ENCODE results near the gene CACNB4. TPM values are rescaled to one million over a fixed set of nuclear protein-coding genes. Genes with fewer than 3 reads are reported as not detected.
"Not testable (repeated sequence)": the region's sequence is repeated elsewhere in the genome, so short reads cannot be mapped to it uniquely, and the experiment has no call there.

Gene CACNB4
- total RNA-seq, 1 experiment from 2014 or later = 1.00 TPM

DNA sequence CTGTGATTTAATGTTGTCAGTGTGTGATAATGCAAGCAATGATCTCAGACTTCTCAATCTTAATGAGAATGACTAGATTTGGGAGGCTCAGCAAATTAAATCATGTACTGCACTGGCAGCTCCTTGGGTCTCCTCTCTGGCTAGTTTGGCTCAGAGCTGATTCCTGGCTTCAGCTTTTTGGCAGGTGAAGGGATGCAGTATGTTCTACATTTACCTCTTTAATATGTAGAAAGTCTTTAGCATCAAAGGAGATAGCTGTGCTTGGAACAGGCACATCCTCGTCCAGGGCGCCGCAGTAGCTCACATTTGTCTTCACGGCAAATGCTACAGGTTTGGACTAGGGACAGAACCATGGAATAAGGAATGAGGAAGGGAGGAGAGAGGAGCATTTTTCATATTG is 218.3 kb downstream of the CACNB4 start:
- Histone ChIP-seq H3K36me3 (ENCODE audit: control insufficient read depth, insufficient read depth, low read length) (no peaks in the 10 kb centered on the region), H3K4me3 (ENCODE audit: low read depth, low read length) (no peak overlapping the region), H3K9me3 (no peaks in the 10 kb centered on the region), H3K4me1 (peaks cover 9% of the 10 kb centered on the region; the same call in 1 of the 2 replicates), H3K27me3 (replicated peaks; ENCODE audit: control insufficient read depth, insufficient read depth, low read length) (no peaks in the 10 kb centered on the region)
- Mint-ChIP-seq H3K27ac (ENCODE audit: unreplicated experiment) (no peak overlapping the region), H3K36me3 (ENCODE audit: insufficient read depth, unreplicated experiment) (no peaks in the 10 kb centered on the region), H3K4me1 (ENCODE audit: low read depth, unreplicated experiment) (peaks cover 8% of the 10 kb centered on the region), H3K9me3 (ENCODE audit: unreplicated experiment) (no peaks in the 10 kb centered on the region), H3K4me3 (ENCODE audit: unreplicated experiment) (no peak overlapping the region), H3K27me3 (ENCODE audit: insufficient read depth, unreplicated experiment) (no peaks in the 10 kb centered on the region)
- ChIA-PET CTCF (interaction anchor here (0.7 kb wide), 1 partner anchor 66 kb away, joined by 4 read pairs; no protein-coding TSS in a partner anchor), POLR2A (interaction anchor here (0.6 kb wide), 1 partner anchor 99 kb away, joined by 6 read pairs; no protein-coding TSS in a partner anchor)
- DNase-seq = no peak
- intact Hi-C loops (cut with micrococcal nuclease; ENCODE audit: unreplicated experiment) = no loop called here
- BruUV-seq (replicated peaks) = no TSS peak
- TF ChIP-seq, protein P1, sequence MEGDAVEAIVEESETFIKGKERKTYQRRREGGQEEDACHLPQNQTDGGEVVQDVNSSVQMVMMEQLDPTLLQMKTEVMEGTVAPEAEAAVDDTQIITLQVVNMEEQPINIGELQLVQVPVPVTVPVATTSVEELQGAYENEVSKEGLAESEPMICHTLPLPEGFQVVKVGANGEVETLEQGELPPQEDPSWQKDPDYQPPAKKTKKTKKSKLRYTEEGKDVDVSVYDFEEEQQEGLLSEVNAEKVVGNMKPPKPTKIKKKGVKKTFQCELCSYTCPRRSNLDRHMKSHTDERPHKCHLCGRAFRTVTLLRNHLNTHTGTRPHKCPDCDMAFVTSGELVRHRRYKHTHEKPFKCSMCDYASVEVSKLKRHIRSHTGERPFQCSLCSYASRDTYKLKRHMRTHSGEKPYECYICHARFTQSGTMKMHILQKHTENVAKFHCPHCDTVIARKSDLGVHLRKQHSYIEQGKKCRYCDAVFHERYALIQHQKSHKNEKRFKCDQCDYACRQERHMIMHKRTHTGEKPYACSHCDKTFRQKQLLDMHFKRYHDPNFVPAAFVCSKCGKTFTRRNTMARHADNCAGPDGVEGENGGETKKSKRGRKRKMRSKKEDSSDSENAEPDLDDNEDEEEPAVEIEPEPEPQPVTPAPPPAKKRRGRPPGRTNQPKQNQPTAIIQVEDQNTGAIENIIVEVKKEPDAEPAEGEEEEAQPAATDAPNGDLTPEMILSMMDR (IDR thresholded peaks at IDR 0.05; ENCODE audit: insufficient read depth in 1 of 2, low read depth in 1 of 2, low read length in 1 of 2, severe bottlenecking in 1 of 2, unreplicated experiment in 1 of 2) = no peak

DNA sequence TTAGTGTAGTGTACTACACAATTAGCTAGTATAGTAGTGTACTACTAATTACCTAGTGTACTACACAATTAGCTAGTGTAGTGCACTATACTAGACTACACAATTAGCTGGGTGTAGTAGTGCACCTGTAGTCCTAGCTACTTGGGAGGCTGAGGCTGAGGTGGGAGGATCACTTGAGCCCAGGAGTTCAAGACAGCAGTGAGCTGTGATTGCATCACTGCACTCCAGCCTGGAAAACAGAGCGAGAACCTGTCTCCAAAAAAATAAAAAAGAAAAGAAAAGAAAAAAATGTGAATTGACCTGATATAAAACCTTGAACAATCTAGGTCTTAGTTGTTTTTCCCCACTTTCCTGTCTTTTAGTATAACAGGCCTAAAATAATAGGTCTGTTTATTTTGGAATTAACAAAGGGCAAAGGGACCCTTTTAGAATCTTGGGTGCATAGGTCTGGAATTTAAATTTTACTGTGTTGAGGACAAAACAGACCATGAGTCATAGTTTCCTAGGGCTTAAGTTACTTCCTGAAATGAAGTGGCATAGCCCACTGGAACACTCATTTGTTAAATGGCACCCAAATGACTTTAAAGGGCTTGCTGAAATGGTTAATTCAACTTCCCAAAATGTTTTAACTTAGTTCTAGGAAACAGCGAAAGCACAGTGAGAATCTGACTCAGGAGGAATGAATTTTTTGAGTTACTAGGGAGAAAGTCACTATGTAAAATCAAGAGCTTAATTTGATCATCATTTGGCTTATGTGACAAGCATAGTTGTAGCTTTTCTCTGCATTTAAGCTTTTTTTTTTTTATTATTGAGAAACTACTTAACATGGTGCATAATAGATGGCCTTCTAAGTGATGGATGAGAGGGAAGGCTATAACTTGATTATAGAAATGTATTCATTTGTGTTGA is 219.9 kb downstream of the CACNB4 start:
- Histone ChIP-seq H3K4me3 (ENCODE audit: low read depth, low read length) (no peak overlapping the region), H3K9me3 (no peaks in the 10 kb centered on the region), H3K27me3 (replicated peaks; ENCODE audit: control insufficient read depth, insufficient read depth, low read length) (no peaks in the 10 kb centered on the region), H3K4me1 (peaks cover 9% of the 10 kb centered on the region; the same call in 1 of the 2 replicates), H3K36me3 (ENCODE audit: control insufficient read depth, insufficient read depth, low read length) (no peaks in the 10 kb centered on the region)
- Mint-ChIP-seq H3K4me1 (ENCODE audit: low read depth, unreplicated experiment) (peaks cover 14% of the 10 kb centered on the region), H3K36me3 (ENCODE audit: insufficient read depth, unreplicated experiment) (no peaks in the 10 kb centered on the region), H3K9me3 (ENCODE audit: unreplicated experiment) (no peaks in the 10 kb centered on the region), H3K27me3 (ENCODE audit: insufficient read depth, unreplicated experiment) (no peaks in the 10 kb centered on the region), H3K27ac (ENCODE audit: unreplicated experiment) (no peak overlapping the region), H3K4me3 (ENCODE audit: unreplicated experiment) (no peak overlapping the region)
- intact Hi-C loops (cut with micrococcal nuclease; ENCODE audit: unreplicated experiment) = no loop called here
- CTCF ChIA-PET = no interaction called here
- DNase-seq = peak in 1 of 2 experiments; percentile 21
- no TSS peak for BruUV-seq (replicated peaks)
- TF ChIP-seq, protein P1 (IDR thresholded peaks at IDR 0.05; ENCODE audit: insufficient read depth in 1 of 2, low read depth in 1 of 2, low read length in 1 of 2, severe bottlenecking in 1 of 2, unreplicated experiment in 1 of 2) = no peak
- POLR2A ChIA-PET = interaction anchor here (0.8 kb wide), 1 partner anchor 51 kb away, joined by 5 read pairs; the partner anchor contains the start of gene ARL5A

DNA sequence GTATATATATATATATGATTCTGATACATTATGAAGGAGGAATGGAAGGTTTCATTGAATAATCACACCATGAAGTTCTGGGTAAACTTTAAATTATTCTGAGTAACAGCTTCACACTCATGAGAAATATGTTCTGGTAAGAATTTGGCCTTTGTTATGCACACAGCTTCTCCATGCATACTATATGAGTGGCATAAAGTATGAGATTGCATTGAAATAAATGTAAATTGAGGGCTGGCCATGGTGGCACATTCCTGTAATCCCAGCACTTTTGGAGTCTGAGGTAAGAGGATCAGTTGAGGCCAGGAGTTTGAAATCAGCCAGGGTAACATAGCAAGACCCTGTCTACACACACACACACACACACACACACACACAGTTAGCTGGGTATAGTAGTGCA is 220.6 kb downstream of the CACNB4 start:
- intact Hi-C loops (cut with micrococcal nuclease; ENCODE audit: unreplicated experiment) = no loop called here
- no TSS peak for BruUV-seq (replicated peaks)
- H3K4me1 ChIP-seq = peaks cover 9% of the 10 kb centered on the region; the same call in 1 of the 2 replicates
- H3K4me3 ChIP-seq (ENCODE audit: low read depth, low read length) = no peak overlapping the region
- no peaks in the 10 kb centered on the region for H3K27me3 ChIP-seq (replicated peaks; ENCODE audit: control insufficient read depth, insufficient read depth, low read length)
- TF ChIP-seq, protein P1 (IDR thresholded peaks at IDR 0.05; ENCODE audit: insufficient read depth in 1 of 2, low read depth in 1 of 2, low read length in 1 of 2, severe bottlenecking in 1 of 2, unreplicated experiment in 1 of 2) = no peak
- ChIA-PET CTCF (no interaction called here), POLR2A (no interaction called here)
- H3K9me3 ChIP-seq = no peaks in the 10 kb centered on the region
- no peaks in the 10 kb centered on the region for H3K9me3 Mint-ChIP-seq (ENCODE audit: unreplicated experiment)
- no peaks in the 10 kb centered on the region for H3K27me3 Mint-ChIP-seq (ENCODE audit: insufficient read depth, unreplicated experiment)
- H3K36me3 Mint-ChIP-seq (ENCODE audit: insufficient read depth, unreplicated experiment) = no peaks in the 10 kb centered on the region
- peaks cover 14% of the 10 kb centered on the region for H3K4me1 Mint-ChIP-seq (ENCODE audit: low read depth, unreplicated experiment)
- DNase-seq = no peak
- no peak overlapping the region for H3K27ac Mint-ChIP-seq (ENCODE audit: unreplicated experiment)
- no peak overlapping the region for H3K4me3 Mint-ChIP-seq (ENCODE audit: unreplicated experiment)
- H3K36me3 ChIP-seq (ENCODE audit: control insufficient read depth, insufficient read depth, low read length) = no peaks in the 10 kb centered on the region

DNA sequence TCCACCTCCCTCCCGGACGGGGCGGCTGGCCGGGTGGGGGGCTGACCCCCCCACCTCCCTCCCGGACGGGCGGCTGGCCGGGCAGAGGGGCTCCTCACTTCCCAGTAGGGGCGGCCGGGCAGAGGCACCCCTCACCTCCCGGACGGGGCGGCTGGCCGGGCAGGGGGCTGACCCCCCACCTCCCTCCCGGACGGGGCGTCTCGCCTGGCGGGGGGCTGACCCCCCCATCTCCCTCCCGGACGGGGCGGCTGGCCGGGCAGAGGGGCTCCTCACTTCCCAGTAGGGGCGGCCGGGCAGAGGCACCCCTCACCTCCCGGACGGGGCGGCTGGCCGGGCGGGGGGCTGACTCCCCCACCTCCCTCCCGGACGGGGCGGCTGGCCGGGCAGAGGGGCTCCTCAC is 223.2 kb downstream of the CACNB4 start:
- H3K27ac Mint-ChIP-seq (ENCODE audit: unreplicated experiment); BruUV-seq (replicated peaks); H3K9me3 Mint-ChIP-seq (ENCODE audit: unreplicated experiment); DNase-seq; POLR2A ChIA-PET; H3K9me3 ChIP-seq; intact Hi-C loops (cut with micrococcal nuclease; ENCODE audit: unreplicated experiment); H3K4me3 ChIP-seq (ENCODE audit: low read depth, low read length); H3K27me3 ChIP-seq (replicated peaks; ENCODE audit: control insufficient read depth, insufficient read depth, low read length); H3K27me3 Mint-ChIP-seq (ENCODE audit: insufficient read depth, unreplicated experiment); H3K4me3 Mint-ChIP-seq (ENCODE audit: unreplicated experiment); H3K4me1 ChIP-seq; H3K36me3 ChIP-seq (ENCODE audit: control insufficient read depth, insufficient read depth, low read length); CTCF ChIA-PET; H3K36me3 Mint-ChIP-seq (ENCODE audit: insufficient read depth, unreplicated experiment): not testable (repeated sequence)
- H3K4me1 Mint-ChIP-seq (ENCODE audit: low read depth, unreplicated experiment) = peaks cover 14% of the 10 kb centered on the region

Measured in Caco-2 (cell line).